Measurements from ENCODE around the gene CD79A. TPM values are rescaled to one million over a fixed set of nuclear protein-coding genes. Genes with fewer than 3 reads are reported as not detected.

The CD79A gene
- total RNA-seq = under 1 TPM in 2 of 4 donors, not detected in 2; 0.40 to 0.99 TPM

- Histone ChIP-seq H3K4me1 (peaks cover 0 to 1% (median 0%) of the 10 kb centered on the region in 3 donors), H3K27me3 (no peaks in the 10 kb centered on the region), H3K27ac (no peak within 1 kb of the TSS), H3K36me3 (peaks cover 0 to 7% of the 10 kb centered on the region in 2 donors), H3K9me3 (no peaks in the 10 kb centered on the region), H3K4me3 (no peak within 1 kb of the TSS)
- no peak for TF ChIP-seq POLR2A (IDR thresholded peaks at IDR 0.05)
- no peak for TF ChIP-seq CTCF (IDR thresholded peaks at IDR 0.05)
- no peak for TF ChIP-seq EP300 (IDR thresholded peaks at IDR 0.05)
- no peak for TF ChIP-seq POLR2AphosphoS5 (IDR thresholded peaks at IDR 0.05)
- WGBS, 2 donors (ENCODE audit: low coverage in 1 of 2) = 83% methylated on average over 1 of the region's 9 CpGs; no CpG with 5 or more reads in 1 of the 2 donors
- ATAC-seq = no peak
These were observed at the start of gene CD79A for GRCh38 chr19:41876847-41877832. Gene CD79A, plus strand, starts transcription at chr19:41877279. Its CDS starts 26 bp downstream, at chr19:41877305.

GRCh38 chr19:41837981-41838708 is 38.9 kb upstream of the CD79A start:
- Histone ChIP-seq H3K4me3 (no peak overlapping the region), H3K9me3 (no peaks in the 10 kb centered on the region), H3K27ac (no peak overlapping the region), H3K36me3 (no peaks in the 10 kb centered on the region), H3K27me3 (peaks cover 73% of the 10 kb centered on the region), H3K4me1 (no peaks in the 10 kb centered on the region)
- ATAC-seq = no peak
- TF ChIP-seq POLR2AphosphoS5 (IDR thresholded peaks at IDR 0.05) (no peak), CTCF (IDR thresholded peaks at IDR 0.05) (no peak), POLR2A (IDR thresholded peaks at IDR 0.05) (no peak), EP300 (IDR thresholded peaks at IDR 0.05) (no peak)
- WGBS, 2 donors (ENCODE audit: low coverage in 1 of 2) = 43 to 44% methylated on average over 4 to 9 of the region's 13 CpGs

GRCh38 chr19:41839211-41839610 is 37.9 kb upstream of the CD79A start:
- H3K36me3 ChIP-seq = no peaks in the 10 kb centered on the region
- no peak for ATAC-seq
- no peaks in the 10 kb centered on the region for H3K9me3 ChIP-seq
- H3K4me3 ChIP-seq = no peak overlapping the region
- H3K27ac ChIP-seq = no peak overlapping the region
- TF ChIP-seq EP300 (IDR thresholded peaks at IDR 0.05) = no peak
- no peak for TF ChIP-seq CTCF (IDR thresholded peaks at IDR 0.05)
- TF ChIP-seq POLR2A (IDR thresholded peaks at IDR 0.05) = no peak
- TF ChIP-seq POLR2AphosphoS5 (IDR thresholded peaks at IDR 0.05) = no peak
- 50% methylated on average over 1 of the region's 2 CpGs; no CpG with 5 or more reads in 1 of the 2 donors for WGBS, 2 donors (ENCODE audit: low coverage in 1 of 2)
- H3K27me3 ChIP-seq = peaks cover 74% of the 10 kb centered on the region
- H3K4me1 ChIP-seq = no peaks in the 10 kb centered on the region

DNA sequence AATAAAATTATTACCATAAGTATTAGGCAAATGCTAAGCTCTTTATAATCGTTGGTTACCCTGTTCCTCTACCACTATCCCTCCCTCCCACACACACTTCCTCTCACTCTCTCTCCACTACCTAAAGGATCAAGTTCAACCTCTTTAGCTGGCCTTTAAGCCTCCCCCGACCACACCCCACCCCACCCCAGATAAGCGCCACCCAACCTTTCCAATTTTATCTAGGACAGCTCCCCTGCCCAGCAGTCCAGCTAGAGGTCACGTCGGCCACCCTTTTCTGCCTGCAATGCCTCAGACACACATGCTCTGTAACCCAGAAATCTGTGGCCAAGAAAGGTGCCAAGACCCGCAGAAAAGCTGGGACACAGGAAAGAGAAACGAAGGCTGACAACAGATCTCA is 33.7 kb upstream of the CD79A start:
- H3K4me3 ChIP-seq = no peak overlapping the region
- no peaks in the 10 kb centered on the region for H3K36me3 ChIP-seq
- peaks cover 69% of the 10 kb centered on the region for H3K27me3 ChIP-seq
- H3K27ac ChIP-seq = no peak overlapping the region
- ATAC-seq = no peak
- no peaks in the 10 kb centered on the region for H3K9me3 ChIP-seq
- H3K4me1 ChIP-seq = no peaks in the 10 kb centered on the region
- 17 to 52% methylated on average over 1 to 6 of the region's 7 CpGs for WGBS, 2 donors (ENCODE audit: low coverage in 1 of 2)
- TF ChIP-seq POLR2AphosphoS5 (IDR thresholded peaks at IDR 0.05) = no peak
- no peak for TF ChIP-seq EP300 (IDR thresholded peaks at IDR 0.05)

GRCh38 chr19:41844601-41845000 is 32.5 kb upstream of the CD79A start, which contains the start of gene LYPD4:
Gene LYPD4, minus strand, starts transcription at chr19:41844683. Its CDS starts 5,398 bp downstream, at chr19:41839285.
- no peak within 1 kb of the TSS for H3K4me3 ChIP-seq
- WGBS, 2 donors (ENCODE audit: low coverage in 1 of 2) = 70 to 80% methylated on average over 17 to 28 of the region's 30 CpGs
- TF ChIP-seq POLR2AphosphoS5 (IDR thresholded peaks at IDR 0.05) (no peak), POLR2A (IDR thresholded peaks at IDR 0.05) (no peak), CTCF (IDR thresholded peaks at IDR 0.05) (no peak), EP300 (IDR thresholded peaks at IDR 0.05) (no peak)
- no peaks in the 10 kb centered on the region for H3K4me1 ChIP-seq
- peaks cover 60% of the 10 kb centered on the region for H3K27me3 ChIP-seq
- ATAC-seq = no peak
- no peaks in the 10 kb centered on the region for H3K9me3 ChIP-seq
- no peak within 1 kb of the TSS for H3K27ac ChIP-seq
- H3K36me3 ChIP-seq = no peaks in the 10 kb centered on the region
